AG04450 (cell line): ENCODE measurements around the gene ASB6. TPM values are rescaled to one million over a fixed set of nuclear protein-coding genes. Genes with fewer than 3 reads are reported as not detected.

Source experiments
- CTCF ChIA-PET: fragments of 300-600, 350-600 bp; formaldehyde crosslinking; extraction: SDS; loops from one replicate; lab custom pipeline; 2022; ENCODE audit warnings: antibody characterized with exemption, inconsistent platforms; lab: Charles Lee
- POLR2A ChIA-PET: fragments of 350-600 bp; formaldehyde crosslinking; extraction: SDS; loops from one replicate; lab custom pipeline; 2021; ENCODE audit warnings: antibody characterized with exemption, inconsistent platforms; lab: Yijun Ruan, JAX
- DNase-seq: peaks from one replicate; pipeline ENCODE4 v3.0.0-alpha.2; 2011; ENCODE audit warnings: low read depth, low spot score
- H3K27ac ChIP-seq: one replicate; pipeline ENCODE4 v1.5.1; 2012; ENCODE audit warnings: low read depth, low read length, control low read depth
- H3K27me3 ChIP-seq: one replicate; pipeline ENCODE4 v1.6.0; 2012; ENCODE audit warnings: low read length; ENCODE audit not compliant: control insufficient read depth, insufficient read depth
- H3K4me3 ChIP-seq: 2 replicates; pipeline ENCODE4 v1.5.1; 2011; ENCODE audit warnings: mild to moderate bottlenecking, low read depth, low read length, control low read depth
- H3K9me3 ChIP-seq: 2 replicates; pipeline ENCODE4 v1.5.1; 2012; ENCODE audit warnings: low read length; ENCODE audit not compliant: control insufficient read depth, insufficient read depth
- polyA plus RNA-seq: library from polyadenylated mRNA; depleted of rRNA; stranded (reverse); fragments of >200 nt; gene quantifications from 2 replicates; pipeline ENCODE4 v1.2.3, GENCODE V29; 2011
- TF ChIP-seq, protein P1 (sequence below): IDR thresholded peaks from 2 replicates; pipeline ENCODE4 v1.5.1; 2011; ENCODE audit warnings: low read depth, low read length, control low read depth, inconsistent platforms

ASB6 gene
- polyA plus RNA-seq, 1 experiment: 11.6 TPM

DNA sequence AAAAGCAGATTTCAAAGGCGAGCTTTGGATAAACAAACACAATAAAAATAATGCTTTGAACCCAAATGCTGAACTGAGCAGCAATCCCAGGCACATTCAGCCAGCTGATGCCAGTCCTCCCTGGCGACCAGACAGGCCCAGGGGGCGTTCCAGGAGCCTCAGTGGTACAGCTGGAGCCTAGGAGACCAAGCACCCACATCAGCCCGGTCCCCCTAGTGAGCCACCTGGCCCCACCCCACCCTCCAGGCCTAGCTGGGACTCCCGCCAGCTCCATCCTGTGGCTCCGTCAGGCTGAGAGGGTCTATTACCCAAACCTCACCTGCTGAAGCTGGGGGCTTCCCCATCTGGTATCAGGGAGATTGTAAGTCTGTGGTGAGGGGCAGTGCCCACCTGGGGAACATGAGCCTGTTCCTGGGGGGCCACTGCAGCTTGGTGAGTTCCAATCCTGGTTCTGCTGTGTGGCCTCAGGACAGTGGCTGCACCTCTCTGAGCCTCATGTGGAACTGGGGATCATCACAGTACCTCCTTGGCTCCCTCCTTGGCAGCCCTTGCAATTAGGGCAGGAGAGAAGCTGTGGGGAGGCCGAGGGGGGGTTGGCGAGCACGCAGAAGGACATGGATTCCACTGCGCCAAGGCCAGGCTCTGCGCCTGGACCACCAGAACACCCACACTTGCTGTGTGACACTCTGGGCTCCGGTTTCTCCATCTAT is 37.7 kb downstream of the ASB6 start:
- ChIA-PET POLR2A (no interaction called here), CTCF (interaction anchor here (1.3 kb wide), 1 partner anchor 472 kb away, joined by 7 read pairs; no protein-coding TSS in a partner anchor)
- Histone ChIP-seq H3K9me3 (no peaks in the 10 kb centered on the region; the same call in 1 of the 2 replicates), H3K27me3 (no peaks in the 10 kb centered on the region), H3K27ac (no peak overlapping the region), H3K4me3 (no peak overlapping the region)
- DNase-seq: no peak
- TF ChIP-seq, protein P1, sequence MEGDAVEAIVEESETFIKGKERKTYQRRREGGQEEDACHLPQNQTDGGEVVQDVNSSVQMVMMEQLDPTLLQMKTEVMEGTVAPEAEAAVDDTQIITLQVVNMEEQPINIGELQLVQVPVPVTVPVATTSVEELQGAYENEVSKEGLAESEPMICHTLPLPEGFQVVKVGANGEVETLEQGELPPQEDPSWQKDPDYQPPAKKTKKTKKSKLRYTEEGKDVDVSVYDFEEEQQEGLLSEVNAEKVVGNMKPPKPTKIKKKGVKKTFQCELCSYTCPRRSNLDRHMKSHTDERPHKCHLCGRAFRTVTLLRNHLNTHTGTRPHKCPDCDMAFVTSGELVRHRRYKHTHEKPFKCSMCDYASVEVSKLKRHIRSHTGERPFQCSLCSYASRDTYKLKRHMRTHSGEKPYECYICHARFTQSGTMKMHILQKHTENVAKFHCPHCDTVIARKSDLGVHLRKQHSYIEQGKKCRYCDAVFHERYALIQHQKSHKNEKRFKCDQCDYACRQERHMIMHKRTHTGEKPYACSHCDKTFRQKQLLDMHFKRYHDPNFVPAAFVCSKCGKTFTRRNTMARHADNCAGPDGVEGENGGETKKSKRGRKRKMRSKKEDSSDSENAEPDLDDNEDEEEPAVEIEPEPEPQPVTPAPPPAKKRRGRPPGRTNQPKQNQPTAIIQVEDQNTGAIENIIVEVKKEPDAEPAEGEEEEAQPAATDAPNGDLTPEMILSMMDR: no peak

DNA sequence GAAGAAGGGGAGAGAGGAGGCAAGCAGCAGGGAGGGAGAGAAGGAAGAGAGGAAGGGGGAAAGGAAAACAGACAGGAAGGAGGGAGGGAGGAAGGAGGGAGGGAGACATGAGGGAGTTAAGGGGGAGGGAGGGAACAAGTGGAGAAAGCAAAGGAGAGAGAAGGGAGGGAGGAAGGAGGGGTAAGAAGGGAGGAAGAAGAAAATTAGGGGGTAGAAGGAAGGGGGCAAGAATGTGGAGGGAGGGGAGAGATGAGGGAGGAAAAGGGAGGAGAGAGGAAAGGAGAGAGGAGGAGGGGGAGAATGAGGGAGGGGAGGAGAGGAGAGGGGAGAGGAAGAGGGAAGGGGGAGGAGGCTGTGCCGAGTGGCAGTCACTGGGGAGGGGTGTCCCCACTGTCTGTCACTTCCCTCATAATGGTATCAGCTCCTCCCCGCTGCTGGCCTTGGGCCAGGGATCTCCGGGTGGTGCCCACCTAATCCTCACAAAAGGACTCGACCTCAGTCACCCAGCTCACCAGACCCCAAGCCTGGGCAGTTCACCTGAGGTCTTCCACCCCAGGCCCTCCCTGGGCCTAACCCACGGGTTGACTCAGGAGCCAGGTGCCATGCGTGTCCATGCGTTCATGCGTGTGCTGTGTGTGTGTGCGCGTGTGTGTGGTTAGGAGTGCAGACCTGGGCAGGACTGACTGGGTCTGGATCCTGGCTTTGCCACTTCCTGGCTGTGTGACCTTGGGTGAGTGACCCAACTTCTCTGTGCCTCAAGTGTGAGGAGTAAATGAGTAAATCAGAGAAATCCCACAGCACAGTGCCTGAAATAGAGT is 39.1 kb downstream of the ASB6 start:
- Histone ChIP-seq H3K27ac (no peak overlapping the region), H3K4me3 (no peak overlapping the region), H3K9me3 (no peaks in the 10 kb centered on the region; the same call in 1 of the 2 replicates), H3K27me3 (no peaks in the 10 kb centered on the region)
- TF ChIP-seq, protein P1: no peak
- CTCF ChIA-PET: no interaction called here
- POLR2A ChIA-PET: interaction anchor here (0.6 kb wide), 1 partner anchor 210 kb away, joined by 3 read pairs; no protein-coding TSS in a partner anchor
- no peak for DNase-seq

DNA sequence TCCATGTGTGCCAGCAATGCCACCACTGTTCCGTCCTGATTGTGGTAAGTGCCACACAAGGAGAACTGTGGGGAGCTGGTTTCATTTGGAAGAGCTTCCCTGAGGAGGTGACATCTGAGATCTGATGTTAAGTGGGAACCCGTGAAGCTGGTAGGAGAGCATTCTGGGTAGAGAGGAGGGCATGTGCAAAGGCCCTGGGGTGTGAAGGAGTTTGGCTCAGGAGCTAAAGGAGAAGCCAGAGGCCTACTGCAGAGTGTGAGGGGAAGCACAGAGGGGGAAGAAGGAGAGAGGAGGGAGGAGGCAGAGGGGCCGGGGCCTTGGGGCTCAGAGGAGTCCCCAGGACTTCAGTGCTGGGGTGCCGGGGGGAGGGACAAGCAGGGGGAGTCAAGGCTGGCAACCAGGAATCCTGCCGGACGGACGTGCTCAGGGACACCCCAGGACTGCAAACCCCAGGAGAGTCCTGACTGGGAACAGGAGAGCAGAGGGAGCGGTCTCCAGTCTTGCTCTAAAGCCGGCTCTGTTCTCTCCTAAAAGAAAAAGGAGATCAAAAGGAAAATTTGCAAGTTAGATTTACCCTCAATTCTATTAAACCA is 40.8 kb downstream of the ASB6 start:
- Histone ChIP-seq H3K9me3 (no peaks in the 10 kb centered on the region; the same call in 1 of the 2 replicates), H3K27ac (no peak overlapping the region), H3K4me3 (no peak overlapping the region), H3K27me3 (no peaks in the 10 kb centered on the region)
- DNase-seq: no peak
- ChIA-PET CTCF (interaction anchor here (0.5 kb wide), 1 partner anchor 429 kb away, joined by 3 read pairs; no protein-coding TSS in a partner anchor), POLR2A (interaction anchor here (1.0 kb wide), 1 partner anchor 427 kb away, joined by 3 read pairs; no protein-coding TSS in a partner anchor)
- TF ChIP-seq, protein P1: no peak

DNA sequence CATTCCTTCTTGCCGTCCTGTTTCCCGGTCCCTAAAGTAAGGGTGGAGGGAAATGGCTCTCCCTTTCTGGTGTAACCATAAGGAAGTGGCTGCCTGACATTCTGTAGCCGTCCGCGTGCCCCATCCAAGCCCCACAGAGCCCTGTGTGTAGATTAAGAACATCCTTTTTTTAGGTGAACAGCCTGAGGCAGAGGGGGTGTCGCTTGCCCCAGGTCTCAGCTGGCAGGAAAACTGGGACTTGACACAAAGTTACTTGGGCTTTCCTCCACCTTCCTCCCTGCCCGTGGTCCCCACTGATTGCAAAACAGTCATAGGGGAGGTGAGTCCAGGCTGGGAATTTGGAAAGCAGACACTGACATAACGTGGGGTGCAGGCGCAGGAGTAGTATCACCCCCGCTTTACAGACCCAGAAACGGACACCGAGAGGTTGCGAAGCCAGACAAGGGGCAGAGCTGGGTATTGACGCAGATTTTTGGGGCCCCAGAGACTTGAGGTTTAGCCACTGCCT is 43.8 kb downstream of the ASB6 start:
- CTCF ChIA-PET: interaction anchor here (0.8 to 1.4 kb wide), 2 partner anchors 459 to 467 kb away, joined by 3 read pairs; no protein-coding TSS in a partner anchor
- TF ChIP-seq, protein P1: no peak

More for the DNA sequence above, 43.8 kb downstream of the ASB6 start:
- H3K4me3 ChIP-seq: peak overlapping the region; percentile 59
- no peaks in the 10 kb centered on the region; the same call in 1 of the 2 replicates for H3K9me3 ChIP-seq
- no peak for DNase-seq
- no peaks in the 10 kb centered on the region for H3K27me3 ChIP-seq
- POLR2A ChIA-PET: interaction anchor here (0.5 to 2.7 kb wide), 5 partner anchors 8 to 540 kb away, joined by 3 to 36 read pairs (median 5); no protein-coding TSS in a partner anchor
- peak overlapping the region; percentile 77 for H3K27ac ChIP-seq
